ENCODE measurements around the gene TNK2. TPM values are rescaled to one million over a fixed set of nuclear protein-coding genes. Genes with fewer than 3 reads are reported as not detected.

The TNK2 gene
- total and polyA plus RNA-seq, 2 donors (not counting 1 experiment from before 2014, with no cell fraction given): 131 to 198 TPM

- Histone ChIP-seq H3K4me1 (ENCODE audit: control insufficient read depth in 2 of 2, insufficient read depth in 2 of 2, low read length in 2 of 2) (peaks cover 4 to 16% of the 10 kb centered on the region in 2 donors), H2AFZ (ENCODE audit: insufficient read depth, low read depth, low read length, poor library complexity, severe bottlenecking) (no peak overlapping the region), H3K36me3 (replicated peaks in 1 of 2; ENCODE audit: control extremely low read depth in 1 of 2, control insufficient read depth in 1 of 2, extremely low read depth in 1 of 2, insufficient read depth in 2 of 2, low read length in 1 of 2) (no peaks in the 10 kb centered on the region), H3K79me2 (ENCODE audit: control insufficient read depth, insufficient read depth, low read length) (no peaks in the 10 kb centered on the region), H3K27ac (ENCODE audit: low read length in 2 of 2) (no peak overlapping the region), H4K20me1 (ENCODE audit: control insufficient read depth, insufficient read depth, low read length, poor library complexity, severe bottlenecking) (no peaks in the 10 kb centered on the region), H3K9ac (ENCODE audit: low read length) (no peak overlapping the region), H3K4me3 (ENCODE audit: control extremely low read depth in 1 of 5, extremely low read depth in 1 of 5, insufficient read depth in 1 of 5, low read depth in 2 of 5, low read length in 4 of 5) (no peak overlapping the region), H3K27me3 (replicated peaks in 1 of 4; ENCODE audit: control extremely low read depth in 1 of 4, control insufficient read depth in 3 of 4, insufficient read depth in 4 of 4, low read length in 3 of 4) (peaks cover 0 to 3% (median 0%) of the 10 kb centered on the region in 4 experiments), H3K4me2 (replicated peaks; ENCODE audit: low read depth, low read length, poor library complexity, severe bottlenecking) (no peak overlapping the region), H3K9me3 (ENCODE audit: control extremely low read depth in 1 of 3, control insufficient read depth in 2 of 3, insufficient read depth in 1 of 3, low read length in 2 of 3) (no peaks in the 10 kb centered on the region)
- ChIA-PET POLR2A (no interaction called here), CTCF (interaction anchor here (1.2 to 6.7 kb wide), 4 partner anchors 16 to 305 kb away, joined by 3 to 33 read pairs (median 17); no protein-coding TSS in a partner anchor)
- DNase-seq (no peak), ATAC-seq (ENCODE audit: low read depth) (no peak)
- TF ChIP-seq EZH2 (IDR thresholded peaks at IDR 0.05; ENCODE audit: borderline replicate concordance, insufficient read depth, low read depth, low read length, poor library complexity, severe bottlenecking) (no peak), CTCF (IDR thresholded peaks at IDR 0.05) (no peak)
- H3K4me3 Mint-ChIP-seq: no peak overlapping the region
- 79% methylated on average over 5 of the region's 9 CpGs for WGBS (ENCODE audit: insufficient coverage)
- H3K27me3 Mint-ChIP-seq: peaks cover 21% of the 10 kb centered on the region
- no peak overlapping the region for H3K27ac Mint-ChIP-seq
- H3K9me3 Mint-ChIP-seq (ENCODE audit: insufficient read depth): no peaks in the 10 kb centered on the region
- peaks cover 12% of the 10 kb centered on the region for H3K4me1 Mint-ChIP-seq
- intact Hi-C loops (cut with micrococcal nuclease): loop anchor here (5.0 to 10.0 kb wide), 2 partner anchors 138 to 230 kb away; no protein-coding TSS in a partner anchor
Observed at GRCh38 chr3:195854628-195855294, 53.6 kb downstream of the TNK2 start.

- H3K9ac ChIP-seq (ENCODE audit: low read length): no peak overlapping the region
- H3K27ac Mint-ChIP-seq: no peak overlapping the region
- peaks cover 7% of the 10 kb centered on the region for H3K4me1 Mint-ChIP-seq
- intact Hi-C loops (cut with micrococcal nuclease): loop anchor here (10.0 kb wide), 1 partner anchor 229 kb away; no protein-coding TSS in a partner anchor
- H4K20me1 ChIP-seq (ENCODE audit: control insufficient read depth, insufficient read depth, low read length, poor library complexity, severe bottlenecking): no peaks in the 10 kb centered on the region
- H3K4me2 ChIP-seq (replicated peaks; ENCODE audit: low read depth, low read length, poor library complexity, severe bottlenecking): no peak overlapping the region
- H3K79me2 ChIP-seq (ENCODE audit: control insufficient read depth, insufficient read depth, low read length): no peaks in the 10 kb centered on the region
- no peak overlapping the region for H3K27ac ChIP-seq (ENCODE audit: low read length in 2 of 2)
- ATAC-seq (ENCODE audit: low read depth) (no peak), DNase-seq (no peak)
- no peak overlapping the region for H3K4me3 ChIP-seq (ENCODE audit: control extremely low read depth in 1 of 5, extremely low read depth in 1 of 5, insufficient read depth in 1 of 5, low read depth in 2 of 5, low read length in 4 of 5)
- TF ChIP-seq CTCF (IDR thresholded peaks at IDR 0.05) (no peak), EZH2 (IDR thresholded peaks at IDR 0.05; ENCODE audit: borderline replicate concordance, insufficient read depth, low read depth, low read length, poor library complexity, severe bottlenecking) (no peak)
- POLR2A ChIA-PET: no interaction called here
- H3K4me3 Mint-ChIP-seq: no peak overlapping the region
- H3K27me3 Mint-ChIP-seq: peaks cover 23% of the 10 kb centered on the region
- no peaks in the 10 kb centered on the region for H3K9me3 Mint-ChIP-seq (ENCODE audit: insufficient read depth)
- H3K36me3 ChIP-seq (replicated peaks in 1 of 2; ENCODE audit: control extremely low read depth in 1 of 2, control insufficient read depth in 1 of 2, extremely low read depth in 1 of 2, insufficient read depth in 2 of 2, low read length in 1 of 2): no peaks in the 10 kb centered on the region
- CTCF ChIA-PET: interaction anchor here (1.5 to 6.7 kb wide), 4 partner anchors 9 to 304 kb away, joined by 3 to 33 read pairs (median 18); no protein-coding TSS in a partner anchor
- H3K9me3 ChIP-seq (ENCODE audit: control extremely low read depth in 1 of 3, control insufficient read depth in 2 of 3, insufficient read depth in 1 of 3, low read length in 2 of 3): no peaks in the 10 kb centered on the region
- no peak overlapping the region for H2AFZ ChIP-seq (ENCODE audit: insufficient read depth, low read depth, low read length, poor library complexity, severe bottlenecking)
- H3K4me1 ChIP-seq (ENCODE audit: control insufficient read depth in 2 of 2, insufficient read depth in 2 of 2, low read length in 2 of 2): peaks cover 4 to 8% of the 10 kb centered on the region in 2 donors
- WGBS (ENCODE audit: insufficient coverage): 49% methylated on average over 12 of the region's 14 CpGs
- H3K27me3 ChIP-seq (replicated peaks in 1 of 4; ENCODE audit: control extremely low read depth in 1 of 4, control insufficient read depth in 3 of 4, insufficient read depth in 4 of 4, low read length in 3 of 4): peaks cover 0 to 2% (median 0%) of the 10 kb centered on the region in 4 experiments
Observed at GRCh38 chr3:195853996-195854395, 54.4 kb downstream of the TNK2 start.
